Measurements from ENCODE around the gene HIP1. TPM values are rescaled to one million over a fixed set of nuclear protein-coding genes. Genes with fewer than 3 reads are reported as not detected.
"Not testable (repeated sequence)": the region's sequence is repeated elsewhere in the genome, so short reads cannot be mapped to it uniquely, and the experiment has no call there.

The HIP1 gene
- total and polyA plus RNA-seq, 2 donors from 2014 or later = 11.2 to 50.1 TPM

DNA sequence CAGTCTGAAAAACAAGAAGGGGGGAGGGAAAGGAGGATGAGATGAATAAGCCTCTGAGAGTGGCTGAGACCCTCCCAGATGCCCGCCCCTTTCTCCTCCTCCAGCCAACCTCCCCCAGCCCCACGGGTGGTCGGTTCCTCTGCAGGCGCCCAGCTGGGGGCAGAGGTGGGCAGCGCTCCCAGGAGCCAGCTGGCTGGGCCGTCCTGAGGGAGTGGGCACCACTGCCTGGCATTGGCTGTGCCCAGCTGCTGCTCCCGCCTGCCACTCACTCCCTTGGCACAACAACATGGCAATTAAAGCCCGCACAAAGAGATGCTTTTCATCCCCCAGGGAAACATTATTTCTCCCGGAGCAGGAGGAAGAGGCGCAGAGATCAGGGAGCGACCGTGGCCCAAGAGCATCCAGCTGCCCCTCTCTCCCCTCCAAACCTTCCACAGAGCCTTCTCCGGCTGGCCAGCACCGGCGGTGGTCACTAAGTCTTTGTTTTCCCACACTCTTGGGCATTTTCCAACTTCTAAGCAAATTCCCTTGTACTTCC, 139.4 kb downstream of the HIP1 start:
- FAIRE-seq = no peak

DNA sequence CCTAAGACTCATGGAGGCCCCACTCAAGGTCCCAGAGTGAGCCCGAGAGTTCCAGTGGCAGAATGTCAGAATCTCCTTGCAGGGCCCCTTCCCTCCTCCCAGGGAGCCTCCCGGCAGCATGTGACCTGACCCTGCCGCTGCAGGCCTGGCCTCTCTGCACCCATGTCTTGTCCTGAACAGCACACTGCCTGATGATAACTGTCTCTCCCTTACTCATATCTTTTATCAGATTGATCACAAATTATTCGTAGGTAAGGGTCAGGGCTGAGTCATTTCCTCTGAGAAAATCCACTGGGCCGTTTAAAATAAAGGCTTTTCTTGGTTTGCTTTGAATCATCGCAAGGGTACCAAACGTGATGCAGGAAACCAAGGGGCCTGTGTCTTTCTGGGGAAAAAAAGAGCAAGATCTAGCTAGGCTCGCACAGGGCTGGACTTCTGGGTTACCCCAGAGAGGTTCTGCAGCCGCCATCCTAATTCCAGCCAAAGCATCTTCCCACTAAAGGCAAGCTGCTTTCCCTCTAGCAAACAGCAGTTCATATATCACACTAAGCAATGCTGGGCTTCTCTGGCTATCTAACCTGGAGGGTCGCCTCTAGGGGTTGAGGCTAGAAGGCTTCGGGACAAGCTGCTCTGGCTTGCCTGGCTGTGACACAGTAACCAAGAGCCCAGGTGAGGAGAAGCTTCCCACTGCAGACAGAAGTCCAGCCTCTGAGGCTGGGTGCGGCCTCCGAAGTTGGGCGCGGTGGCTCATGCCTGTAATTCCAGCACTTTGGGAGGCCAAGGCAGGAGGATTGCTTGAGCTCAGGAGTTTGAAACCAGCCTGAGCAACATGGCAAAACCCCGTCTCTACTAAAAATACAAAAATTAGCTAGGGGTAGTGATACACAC, 141.8 kb downstream of the HIP1 start:
- H3K27me3 ChIP-seq (ENCODE audit: control insufficient read depth, insufficient read depth, low read length) = no peaks in the 10 kb centered on the region
- H3K9ac ChIP-seq (ENCODE audit: low read length in 3 of 3) = no peak overlapping the region
- intact Hi-C loops (cut with DNase I) = no loop called here
- H3K27ac ChIP-seq (ENCODE audit: low read depth in 2 of 2, low read length in 2 of 2) = no peak overlapping the region
- no peaks in the 10 kb centered on the region for H3K9me3 ChIP-seq (ENCODE audit: control insufficient read depth in 2 of 3, insufficient read depth in 1 of 3, low read length in 3 of 3)
- TF ChIP-seq, protein P1, sequence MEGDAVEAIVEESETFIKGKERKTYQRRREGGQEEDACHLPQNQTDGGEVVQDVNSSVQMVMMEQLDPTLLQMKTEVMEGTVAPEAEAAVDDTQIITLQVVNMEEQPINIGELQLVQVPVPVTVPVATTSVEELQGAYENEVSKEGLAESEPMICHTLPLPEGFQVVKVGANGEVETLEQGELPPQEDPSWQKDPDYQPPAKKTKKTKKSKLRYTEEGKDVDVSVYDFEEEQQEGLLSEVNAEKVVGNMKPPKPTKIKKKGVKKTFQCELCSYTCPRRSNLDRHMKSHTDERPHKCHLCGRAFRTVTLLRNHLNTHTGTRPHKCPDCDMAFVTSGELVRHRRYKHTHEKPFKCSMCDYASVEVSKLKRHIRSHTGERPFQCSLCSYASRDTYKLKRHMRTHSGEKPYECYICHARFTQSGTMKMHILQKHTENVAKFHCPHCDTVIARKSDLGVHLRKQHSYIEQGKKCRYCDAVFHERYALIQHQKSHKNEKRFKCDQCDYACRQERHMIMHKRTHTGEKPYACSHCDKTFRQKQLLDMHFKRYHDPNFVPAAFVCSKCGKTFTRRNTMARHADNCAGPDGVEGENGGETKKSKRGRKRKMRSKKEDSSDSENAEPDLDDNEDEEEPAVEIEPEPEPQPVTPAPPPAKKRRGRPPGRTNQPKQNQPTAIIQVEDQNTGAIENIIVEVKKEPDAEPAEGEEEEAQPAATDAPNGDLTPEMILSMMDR (IDR thresholded peaks at IDR 0.05; ENCODE audit: borderline replicate concordance, extremely low read depth, insufficient read depth) = no peak
- FAIRE-seq (no peak), DNase-seq (no peak)
- peaks cover 0 to 3% (median 2%) of the 10 kb centered on the region in 3 donors for H3K36me3 ChIP-seq (ENCODE audit: control insufficient read depth in 2 of 3, insufficient read depth in 3 of 3, low read length in 3 of 3)
- peaks cover 0 to 11% (median 0%) of the 10 kb centered on the region in 3 donors for H3K4me1 ChIP-seq (ENCODE audit: control insufficient read depth in 2 of 3, insufficient read depth in 2 of 3, low read depth in 1 of 3, low read length in 3 of 3)
- no peak overlapping the region for H3K4me3 ChIP-seq (ENCODE audit: low read length in 3 of 3)

More for the DNA sequence above, 139.4 kb downstream of the HIP1 start:
- Histone ChIP-seq H3K27me3 (ENCODE audit: control insufficient read depth, insufficient read depth, low read length) (no peaks in the 10 kb centered on the region), H3K4me1 (ENCODE audit: control insufficient read depth in 2 of 3, insufficient read depth in 2 of 3, low read depth in 1 of 3, low read length in 3 of 3) (peaks cover 0 to 11% (median 0%) of the 10 kb centered on the region in 3 donors), H3K4me3 (ENCODE audit: low read length in 3 of 3) (no peak overlapping the region), H3K27ac (ENCODE audit: low read depth in 2 of 2, low read length in 2 of 2) (peak overlapping the region; percentile 54 to 57), H3K36me3 (ENCODE audit: control insufficient read depth in 2 of 3, insufficient read depth in 3 of 3, low read length in 3 of 3) (peaks cover 0 to 2% (median 0%) of the 10 kb centered on the region in 3 donors), H3K9me3 (ENCODE audit: control insufficient read depth in 2 of 3, insufficient read depth in 1 of 3, low read length in 3 of 3) (no peaks in the 10 kb centered on the region), H3K9ac (ENCODE audit: low read length in 3 of 3) (no peak overlapping the region)
- intact Hi-C loops (cut with DNase I) = no loop called here
- peak; percentile 78 to 94 (median 83) for DNase-seq
- TF ChIP-seq, protein P1 (IDR thresholded peaks at IDR 0.05; ENCODE audit: borderline replicate concordance, extremely low read depth, insufficient read depth) = no peak

DNA sequence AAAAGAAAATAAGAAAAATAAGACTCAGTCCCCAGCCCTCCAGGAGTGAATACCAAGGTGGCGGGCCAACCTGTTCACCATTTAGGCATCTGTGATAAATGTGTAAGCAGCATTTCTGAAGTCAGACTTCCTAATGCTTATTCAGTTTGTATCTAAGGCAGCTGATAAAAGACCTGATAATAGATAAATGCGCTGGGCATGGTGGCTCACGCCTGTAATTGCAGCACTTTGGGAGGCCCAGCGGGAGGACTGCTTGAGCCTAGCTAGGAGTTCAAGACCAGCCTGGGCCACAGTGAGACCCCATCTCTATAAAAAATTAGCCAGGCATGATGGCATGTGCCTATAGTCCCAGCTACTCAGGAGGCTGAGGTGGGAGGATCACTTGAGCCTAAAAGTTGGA, 143.0 kb downstream of the HIP1 start:
- intact Hi-C loops (cut with DNase I) = no loop called here
- TF ChIP-seq, protein P1 (IDR thresholded peaks at IDR 0.05; ENCODE audit: borderline replicate concordance, extremely low read depth, insufficient read depth) = no peak
- no peak for DNase-seq
- peaks cover 0 to 11% (median 0%) of the 10 kb centered on the region in 3 donors for H3K4me1 ChIP-seq (ENCODE audit: control insufficient read depth in 2 of 3, insufficient read depth in 2 of 3, low read depth in 1 of 3, low read length in 3 of 3)
- no peak overlapping the region for H3K4me3 ChIP-seq (ENCODE audit: low read length in 3 of 3)
- no peak overlapping the region for H3K9ac ChIP-seq (ENCODE audit: low read length in 3 of 3)
- H3K36me3 ChIP-seq (ENCODE audit: control insufficient read depth in 2 of 3, insufficient read depth in 3 of 3, low read length in 3 of 3) = peaks cover 0 to 10% (median 5%) of the 10 kb centered on the region in 3 donors
- H3K9me3 ChIP-seq (ENCODE audit: control insufficient read depth in 2 of 3, insufficient read depth in 1 of 3, low read length in 3 of 3) = no peaks in the 10 kb centered on the region
- no peaks in the 10 kb centered on the region for H3K27me3 ChIP-seq (ENCODE audit: control insufficient read depth, insufficient read depth, low read length)
- no peak for FAIRE-seq
- no peak overlapping the region for H3K27ac ChIP-seq (ENCODE audit: low read depth in 2 of 2, low read length in 2 of 2)

DNA sequence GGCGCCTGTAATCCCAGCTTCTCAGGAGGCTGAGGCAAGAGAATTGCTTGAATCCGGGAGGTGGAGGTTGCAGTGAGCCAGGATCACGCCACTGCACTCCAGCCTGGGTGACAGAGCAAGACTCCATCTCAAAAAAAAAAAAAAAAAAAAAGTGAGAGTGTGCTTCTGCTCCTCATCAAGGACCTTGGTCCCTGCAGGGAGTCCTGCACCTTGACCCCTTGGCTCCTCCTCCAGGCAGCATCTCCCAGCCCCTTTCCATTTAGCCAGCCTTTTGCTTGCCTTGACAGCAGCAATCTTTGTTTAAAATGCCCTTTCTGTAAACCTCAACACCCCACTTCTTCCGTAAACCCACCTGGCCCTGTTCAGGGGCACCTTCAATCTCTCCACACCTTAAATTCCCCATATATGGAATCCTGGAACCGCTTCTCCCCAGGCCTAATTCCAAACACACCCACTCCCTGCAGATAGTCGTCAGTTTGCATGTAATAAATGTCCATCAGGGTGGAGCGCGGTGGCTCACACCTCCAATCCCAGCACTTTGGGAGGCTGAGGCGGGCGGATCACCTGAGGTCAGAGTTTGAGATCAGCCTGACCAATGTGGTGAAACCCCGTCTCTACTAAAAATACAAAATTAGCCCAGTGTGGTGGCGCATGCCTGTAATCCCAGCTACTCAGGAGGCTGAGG, 145.1 kb downstream of the HIP1 start:
- H3K27me3 ChIP-seq (ENCODE audit: control insufficient read depth, insufficient read depth, low read length); H3K36me3 ChIP-seq (ENCODE audit: control insufficient read depth in 2 of 3, insufficient read depth in 3 of 3, low read length in 3 of 3); H3K27ac ChIP-seq (ENCODE audit: low read depth in 2 of 2, low read length in 2 of 2); DNase-seq; H3K4me3 ChIP-seq (ENCODE audit: low read length in 3 of 3); H3K9ac ChIP-seq (ENCODE audit: low read length in 3 of 3); H3K9me3 ChIP-seq (ENCODE audit: control insufficient read depth in 2 of 3, insufficient read depth in 1 of 3, low read length in 3 of 3); intact Hi-C loops (cut with DNase I); FAIRE-seq; H3K4me1 ChIP-seq (ENCODE audit: control insufficient read depth in 2 of 3, insufficient read depth in 2 of 3, low read depth in 1 of 3, low read length in 3 of 3): not testable (repeated sequence)

Measured in kidney (tissue), 14 donors.